Fibroblast of villous mesenchyme (primary cell): ENCODE data around the gene MAP4K3. TPM values are rescaled to one million over a fixed set of nuclear protein-coding genes. Genes with fewer than 3 reads are reported as not detected.

Experiments
- DNase-seq: peaks from one replicate; pipeline ENCODE4 v3.0.0-alpha.2; 2010; ENCODE audit warnings: low read depth
- H3K4me3 ChIP-seq: 2 replicates; pipeline ENCODE4 v1.5.1; 2011; ENCODE audit warnings: low read depth, mild to moderate bottlenecking, low read length
- CTCF ChIP-seq: IDR thresholded peaks from 2 replicates; pipeline ENCODE4 v1.5.1; 2012; ENCODE audit warnings: low read depth, mild to moderate bottlenecking, low read length; ENCODE audit not compliant: insufficient read depth
- total RNA-seq: library from RNA; depleted of rRNA; stranded (reverse); fragments of >200 nt; gene quantifications from 2 replicates; pipeline ENCODE4 v1.2.3, GENCODE V29; 2012

MAP4K3 gene
- total RNA-seq, 1 donor, result 97.2 TPM

- DNase-seq, result peak; percentile 16
- no peak for TF ChIP-seq CTCF
- peak overlapping the region; percentile 90 for H3K4me3 ChIP-seq
Observed at GRCh38 chr2:39434233-39434897, 2.7 kb downstream of the MAP4K3 start.

GRCh38 chr2:39433586-39434195 is 3.4 kb downstream of the MAP4K3 start:
- DNase-seq, result peak; percentile 54
- H3K4me3 ChIP-seq, result peak overlapping the region; percentile 90

GRCh38 chr2:39432701-39433100 is 4.4 kb downstream of the MAP4K3 start:
- no peak for DNase-seq
- no peak for TF ChIP-seq CTCF
- no peak overlapping the region for H3K4me3 ChIP-seq

More at GRCh38 chr2:39433586-39434195, 3.4 kb downstream of the MAP4K3 start:
- no peak for TF ChIP-seq CTCF

- TF ChIP-seq CTCF, result no peak
Observed at GRCh38 chr2:39431592-39432316, 5.3 kb downstream of the MAP4K3 start.

GRCh38 chr2:39429746-39430145 is 7.3 kb downstream of the MAP4K3 start:
- TF ChIP-seq CTCF, result no peak
- H3K4me3 ChIP-seq, result no peak overlapping the region
- DNase-seq, result no peak

More at GRCh38 chr2:39431592-39432316, 5.3 kb downstream of the MAP4K3 start:
- DNase-seq, result peak; percentile 71
- no peak overlapping the region for H3K4me3 ChIP-seq

DNA sequence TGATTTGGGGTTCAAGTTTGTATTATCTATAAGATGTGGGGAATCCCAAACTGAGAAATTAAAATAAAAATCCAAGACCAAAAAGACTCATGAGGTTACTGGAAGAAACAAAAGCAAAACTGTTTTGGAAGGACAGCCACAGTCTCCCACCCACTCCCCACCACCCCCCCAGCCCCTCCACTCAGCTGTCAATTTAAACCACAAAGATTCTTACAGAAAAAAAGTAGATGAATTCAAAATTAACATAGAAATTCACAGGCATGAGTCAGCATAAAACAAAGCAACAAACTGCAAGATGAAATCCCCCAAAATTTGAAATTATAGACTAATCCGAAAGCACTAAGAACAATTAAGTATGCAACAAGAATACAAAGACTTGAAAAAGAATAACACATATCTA is 12.1 kb downstream of the MAP4K3 start:
- H3K4me3 ChIP-seq, result no peak overlapping the region
- DNase-seq, result no peak
- TF ChIP-seq CTCF, result no peak
